Smooth muscle cell (in vitro differentiated cells): ENCODE data around the gene CREBRF. TPM values are rescaled to one million over a fixed set of nuclear protein-coding genes. Genes with fewer than 3 reads are reported as not detected.

ENCODE experiments used
- DNase-seq: peaks from one replicate; lab custom pipeline; 2025; ENCODE audit not compliant: unreplicated experiment; lab: John Stamatoyannopoulos, UW
- H2AFZ ChIP-seq: fragments of 200-600 bp; sonication (generic); 2 replicates; pipeline ENCODE4 v1.6.0; 2016; ENCODE audit warnings: antibody characterized with exemption, low read depth, mild to moderate bottlenecking
- H3F3A ChIP-seq: fragments of 200-600 bp; sonication (generic); 2 replicates; pipeline ENCODE4 v1.6.0; 2017; ENCODE audit warnings: antibody characterized with exemption, low read depth
- H3K27ac ChIP-seq: fragments of 200-600 bp; sonication (generic); 2 replicates; pipeline ENCODE4 v1.5.1; 2016; ENCODE audit warnings: low read depth, mild to moderate bottlenecking
- H3K27me3 ChIP-seq: fragments of 200-600 bp; sonication (generic); 2 replicates; pipeline ENCODE4 v1.6.1; 2016; ENCODE audit warnings: low read depth, mild to moderate bottlenecking
- H3K36me3 ChIP-seq: fragments of 200-600 bp; sonication (generic); 2 replicates; pipeline ENCODE4 v1.5.1; 2016; ENCODE audit warnings: low read depth
- H3K4me1 ChIP-seq: fragments of 200-600 bp; sonication (generic); 2 replicates; pipeline ENCODE4 v1.5.1; 2016; ENCODE audit warnings: low read depth
- H3K4me2 ChIP-seq: fragments of 200-600 bp; sonication (generic); 2 replicates; pipeline ENCODE4 v1.6.0; 2016; ENCODE audit warnings: mild to moderate bottlenecking
- H3K4me3 ChIP-seq: fragments of 200-600 bp; sonication (generic); 2 replicates; pipeline ENCODE4 v1.5.1; 2016; ENCODE audit warnings: mild to moderate bottlenecking
- H3K79me2 ChIP-seq: fragments of 200-600 bp; sonication (generic); 2 replicates; pipeline ENCODE4 v1.6.0; 2016; ENCODE audit warnings: low read depth, mild to moderate bottlenecking
- H3K9ac ChIP-seq: fragments of 200-600 bp; sonication (generic); 2 replicates; pipeline ENCODE4 v1.6.0; 2016; ENCODE audit warnings: low read depth
- H3K9me3 ChIP-seq: fragments of 200-600 bp; sonication (generic); replicated peaks from 2 replicates; pipeline ENCODE4 v1.5.1; 2016; ENCODE audit warnings: low read depth
- H4K20me1 ChIP-seq: fragments of 200-600 bp; sonication (generic); 2 replicates; pipeline ENCODE4 v1.6.0; 2016; ENCODE audit warnings: low read depth
- WGBS: methylation state at CpG from one replicate; pipeline ENCODE4 v1.1.7; 2016; ENCODE audit warnings: low lambda C conversion rate; 5-methylcytosine and 5-hydroxymethylcytosine counted together
- polyA plus RNA-seq: library from polyadenylated mRNA; unstranded; fragments of >200 nt; fragmentation: Nextera tagmentation; extraction: Ambion mirVana; gene quantifications from 2 replicates; pipeline ENCODE4 v1.2.1, GENCODE V29; 2016
- total RNA-seq: library from RNA; depleted of rRNA; stranded (reverse); fragments of >200 nt; gene quantifications from 2 replicates; pipeline ENCODE4 v1.2.3, GENCODE V29; 2014
- TF ChIP-seq, protein P1 (sequence below): fragments of 200-600 bp; sonication (generic); IDR thresholded peaks from 2 replicates; pipeline ENCODE4 v1.5.1; 2017; ENCODE audit warnings: borderline replicate concordance, mild to moderate bottlenecking, antibody characterized with exemption; ENCODE audit not compliant: insufficient read depth, poor library complexity, severe bottlenecking

Gene CREBRF
- total and polyA plus RNA-seq, 2 experiments from 2014 or later: 6.9 to 11.3 TPM

DNA sequence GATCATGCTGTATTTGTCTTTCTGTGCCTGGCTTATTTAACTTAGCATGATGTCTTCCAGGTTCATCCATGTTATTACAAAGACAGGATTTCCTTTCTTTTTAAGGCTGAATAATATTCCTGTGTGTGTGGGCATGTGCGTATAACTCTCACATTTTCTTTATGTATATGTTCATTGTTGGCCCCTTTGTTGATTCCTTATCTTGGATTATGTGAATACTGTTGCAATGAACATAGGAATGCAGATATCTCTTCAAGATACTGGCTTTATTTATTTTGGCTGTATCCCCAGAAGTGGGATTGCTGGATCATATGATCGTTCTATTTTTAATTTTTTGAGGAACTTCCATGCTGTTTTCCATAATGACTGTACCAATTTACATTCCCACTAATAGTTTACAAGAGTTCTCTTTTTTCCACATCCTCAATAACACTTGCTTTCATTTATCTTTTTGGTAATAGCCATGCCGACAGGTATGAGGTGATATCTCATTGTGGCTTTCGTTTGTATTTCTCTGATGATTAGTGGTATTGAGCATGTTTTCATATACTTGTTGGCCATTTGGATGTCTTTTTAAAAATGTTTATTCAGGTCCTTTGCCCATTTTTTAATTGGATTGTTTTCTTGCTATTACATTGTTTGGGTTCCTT lies 38.0 kb downstream of the CREBRF start:
- 88% methylated on average over 4 of the region's 4 CpGs for WGBS
- no peaks in the 10 kb centered on the region for H4K20me1 ChIP-seq
- no peaks in the 10 kb centered on the region for H3K79me2 ChIP-seq
- H3K9ac ChIP-seq: no peak overlapping the region
- no peak overlapping the region for H2AFZ ChIP-seq
- no peaks in the 10 kb centered on the region for H3K9me3 ChIP-seq
- H3K27ac ChIP-seq: no peak overlapping the region
- H3K4me2 ChIP-seq: no peak overlapping the region
- H3K36me3 ChIP-seq: peaks cover 7% of the 10 kb centered on the region
- no peak for DNase-seq
- no peak overlapping the region for H3K4me3 ChIP-seq
- H3K4me1 ChIP-seq: peaks cover 9% of the 10 kb centered on the region
- H3F3A ChIP-seq: no peaks in the 10 kb centered on the region
- TF ChIP-seq, protein P1, sequence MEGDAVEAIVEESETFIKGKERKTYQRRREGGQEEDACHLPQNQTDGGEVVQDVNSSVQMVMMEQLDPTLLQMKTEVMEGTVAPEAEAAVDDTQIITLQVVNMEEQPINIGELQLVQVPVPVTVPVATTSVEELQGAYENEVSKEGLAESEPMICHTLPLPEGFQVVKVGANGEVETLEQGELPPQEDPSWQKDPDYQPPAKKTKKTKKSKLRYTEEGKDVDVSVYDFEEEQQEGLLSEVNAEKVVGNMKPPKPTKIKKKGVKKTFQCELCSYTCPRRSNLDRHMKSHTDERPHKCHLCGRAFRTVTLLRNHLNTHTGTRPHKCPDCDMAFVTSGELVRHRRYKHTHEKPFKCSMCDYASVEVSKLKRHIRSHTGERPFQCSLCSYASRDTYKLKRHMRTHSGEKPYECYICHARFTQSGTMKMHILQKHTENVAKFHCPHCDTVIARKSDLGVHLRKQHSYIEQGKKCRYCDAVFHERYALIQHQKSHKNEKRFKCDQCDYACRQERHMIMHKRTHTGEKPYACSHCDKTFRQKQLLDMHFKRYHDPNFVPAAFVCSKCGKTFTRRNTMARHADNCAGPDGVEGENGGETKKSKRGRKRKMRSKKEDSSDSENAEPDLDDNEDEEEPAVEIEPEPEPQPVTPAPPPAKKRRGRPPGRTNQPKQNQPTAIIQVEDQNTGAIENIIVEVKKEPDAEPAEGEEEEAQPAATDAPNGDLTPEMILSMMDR: no peak
- H3K27me3 ChIP-seq: no peaks in the 10 kb centered on the region

DNA sequence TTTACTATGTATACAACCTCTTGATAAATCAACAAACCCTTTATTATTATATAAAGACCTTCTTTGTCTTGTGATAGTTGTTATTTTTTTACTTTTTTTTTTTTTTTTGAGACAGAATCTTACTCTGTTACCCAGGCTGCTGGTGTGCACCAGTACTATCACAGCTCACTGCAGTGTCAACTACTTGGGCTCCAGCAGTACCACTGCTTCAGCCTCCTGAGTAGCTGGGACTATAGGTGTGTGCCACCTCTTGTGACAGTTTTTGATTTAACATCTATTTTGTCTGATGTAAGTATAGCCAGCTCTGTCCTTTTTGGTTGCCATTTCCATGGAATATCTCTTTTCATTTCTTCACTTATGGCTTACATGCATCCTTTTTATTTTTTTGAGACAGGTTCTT lies 42.6 kb downstream of the CREBRF start:
- Histone ChIP-seq H3K9ac (no peak overlapping the region), H3K27ac (no peak overlapping the region), H3K4me1 (no peaks in the 10 kb centered on the region), H2AFZ (no peak overlapping the region), H3F3A (no peaks in the 10 kb centered on the region), H4K20me1 (no peaks in the 10 kb centered on the region), H3K27me3 (no peaks in the 10 kb centered on the region), H3K9me3 (no peaks in the 10 kb centered on the region), H3K4me3 (no peak overlapping the region), H3K79me2 (no peaks in the 10 kb centered on the region), H3K4me2 (no peak overlapping the region), H3K36me3 (no peaks in the 10 kb centered on the region)
- TF ChIP-seq, protein P1: no peak
- no peak for DNase-seq

DNA sequence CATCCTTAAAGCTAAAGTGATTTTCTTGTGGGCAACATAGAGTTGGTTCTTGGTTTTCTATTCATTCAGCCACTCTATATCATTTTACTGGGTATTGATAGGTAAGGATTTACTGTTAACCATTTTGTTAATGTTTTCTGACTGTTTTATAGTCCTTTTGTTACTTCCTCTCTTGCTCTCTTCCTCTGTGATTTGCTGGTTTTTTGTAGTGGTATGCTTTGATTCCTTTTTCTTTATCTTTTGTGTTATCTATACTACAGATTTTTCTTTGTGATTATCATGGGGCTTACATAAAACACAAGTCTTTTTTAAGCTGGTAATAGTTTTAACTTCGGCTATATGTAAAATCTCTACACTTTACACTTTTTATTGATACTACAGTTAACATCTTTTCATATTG lies 43.3 kb downstream of the CREBRF start:
- Histone ChIP-seq H3K79me2 (no peaks in the 10 kb centered on the region), H3K9ac (no peak overlapping the region), H3K36me3 (no peaks in the 10 kb centered on the region), H4K20me1 (no peaks in the 10 kb centered on the region), H3K27ac (no peak overlapping the region), H3K27me3 (no peaks in the 10 kb centered on the region), H3K9me3 (no peaks in the 10 kb centered on the region), H2AFZ (no peak overlapping the region), H3K4me3 (no peak overlapping the region), H3K4me2 (no peak overlapping the region), H3K4me1 (no peaks in the 10 kb centered on the region), H3F3A (no peaks in the 10 kb centered on the region)
- no peak for DNase-seq
- TF ChIP-seq, protein P1: no peak
- WGBS: 97% methylated on average over 1 of the region's 1 CpG

DNA sequence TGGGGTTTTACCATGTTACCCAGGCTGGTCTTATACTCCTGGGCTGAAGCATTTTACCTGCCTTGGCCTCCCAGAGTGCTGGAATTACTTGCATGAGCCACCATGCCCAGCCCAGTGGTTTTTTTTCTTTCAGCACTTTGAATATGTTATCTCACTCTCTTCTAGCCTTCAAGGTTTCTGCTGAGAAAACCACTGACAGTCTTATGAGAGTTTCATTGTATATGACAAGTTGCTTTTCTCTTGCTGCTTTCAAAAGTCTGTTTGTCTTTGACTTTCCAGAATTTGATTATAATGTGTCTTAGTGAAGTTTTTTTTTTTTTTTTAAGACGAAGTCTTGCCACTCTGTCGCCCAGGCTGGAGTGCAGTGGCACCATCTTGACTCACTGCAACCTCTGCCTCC lies 45.1 kb downstream of the CREBRF start:
- H3K9ac ChIP-seq: no peak overlapping the region
- WGBS: 100% methylated on average over 2 of the region's 2 CpGs
- H3K4me1 ChIP-seq: no peaks in the 10 kb centered on the region
- no peak overlapping the region for H3K27ac ChIP-seq
- H3K4me3 ChIP-seq: no peak overlapping the region
- H3K4me2 ChIP-seq: no peak overlapping the region
- no peaks in the 10 kb centered on the region for H3F3A ChIP-seq
- H3K9me3 ChIP-seq: no peaks in the 10 kb centered on the region
- H3K27me3 ChIP-seq: no peaks in the 10 kb centered on the region
- TF ChIP-seq, protein P1: no peak
- no peaks in the 10 kb centered on the region for H4K20me1 ChIP-seq
- no peak overlapping the region for H2AFZ ChIP-seq
- H3K36me3 ChIP-seq: no peaks in the 10 kb centered on the region
- H3K79me2 ChIP-seq: no peaks in the 10 kb centered on the region
- no peak for DNase-seq
